KMS-11 (cell line): ENCODE results near the gene ALPI.

Experiments
- H2AFZ ChIP-seq: fragments of 200-600 bp; sonication (generic); 2 replicates; pipeline ENCODE4 v1.6.1; 2016; ENCODE audit warnings: antibody characterized with exemption, mixed run types, low read depth
- H3K27ac ChIP-seq: fragments of 200-600 bp; sonication (generic); 2 replicates; pipeline ENCODE4 v1.6.1; 2016; ENCODE audit warnings: mild to moderate bottlenecking, mixed run types
- H3K27me3 ChIP-seq: fragments of 200-600 bp; sonication (generic); 2 replicates; pipeline ENCODE4 v1.6.1; 2017; ENCODE audit warnings: mild to moderate bottlenecking, low read depth, mixed run types, moderate library complexity; ENCODE audit not compliant: insufficient read depth
- H3K36me3 ChIP-seq: fragments of 200-600 bp; sonication (generic); 2 replicates; pipeline ENCODE4 v1.6.1; 2017; ENCODE audit warnings: mild to moderate bottlenecking, mixed run types; ENCODE audit not compliant: insufficient read depth
- H3K4me1 ChIP-seq: fragments of 200-600 bp; sonication (generic); 2 replicates; pipeline ENCODE4 v1.6.1; 2016; ENCODE audit warnings: mild to moderate bottlenecking, low read depth, mixed run types; ENCODE audit not compliant: poor library complexity, severe bottlenecking
- H3K4me2 ChIP-seq: fragments of 200-600 bp; sonication (generic); 2 replicates; pipeline ENCODE4 v1.7.0; 2016; ENCODE audit warnings: mild to moderate bottlenecking, mixed run types
- H3K4me3 ChIP-seq: fragments of 200-600 bp; sonication (generic); IDR thresholded peaks from 2 replicates; pipeline ENCODE4 v1.6.1; 2017; ENCODE audit warnings: low read depth, low read length, mixed read lengths; ENCODE audit not compliant: insufficient read depth
- H3K79me2 ChIP-seq: fragments of 200-600 bp; sonication (generic); 2 replicates; pipeline ENCODE4 v1.6.1; 2016; ENCODE audit warnings: low read depth, mixed run types; ENCODE audit not compliant: insufficient read depth
- H3K9ac ChIP-seq: fragments of 200-600 bp; sonication (generic); 2 replicates; pipeline ENCODE4 v1.6.1; 2016; ENCODE audit warnings: mild to moderate bottlenecking, mixed run types
- H4K20me1 ChIP-seq: fragments of 200-600 bp; sonication (generic); 2 replicates; pipeline ENCODE4 v1.6.1; 2016; ENCODE audit warnings: mild to moderate bottlenecking, mixed run types; ENCODE audit not compliant: insufficient read depth
- TF ChIP-seq, protein P1 (sequence below): fragments of 200-600 bp; sonication (generic); conservative IDR thresholded peaks from 2 replicates; pipeline ENCODE4 v1.6.1; 2017; ENCODE audit warnings: low read depth, mild to moderate bottlenecking, antibody characterized with exemption, low read length, moderate library complexity, mixed read lengths

Gene ALPI

DNA sequence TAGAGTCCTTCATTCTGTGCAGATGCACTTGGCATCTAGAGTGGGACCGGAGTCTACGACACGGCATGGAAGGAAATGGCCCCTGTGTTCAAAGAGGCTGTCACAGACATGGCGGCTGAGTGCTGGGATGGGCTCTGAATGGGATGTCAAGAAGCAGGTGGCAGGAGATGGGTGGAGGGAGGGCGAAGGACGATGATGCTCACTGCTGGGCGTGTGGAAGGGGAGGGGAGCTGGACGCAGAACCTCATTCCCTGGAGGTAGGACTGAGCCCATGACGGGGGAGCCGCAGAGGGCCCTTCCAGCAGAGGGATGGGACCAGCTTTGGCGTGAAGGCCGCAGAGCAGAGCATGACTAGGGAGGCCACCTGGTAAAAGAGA lies 18.8 kb upstream of the ALPI start:
- H3K4me3 ChIP-seq, result no peak overlapping the region
- TF ChIP-seq, protein P1, sequence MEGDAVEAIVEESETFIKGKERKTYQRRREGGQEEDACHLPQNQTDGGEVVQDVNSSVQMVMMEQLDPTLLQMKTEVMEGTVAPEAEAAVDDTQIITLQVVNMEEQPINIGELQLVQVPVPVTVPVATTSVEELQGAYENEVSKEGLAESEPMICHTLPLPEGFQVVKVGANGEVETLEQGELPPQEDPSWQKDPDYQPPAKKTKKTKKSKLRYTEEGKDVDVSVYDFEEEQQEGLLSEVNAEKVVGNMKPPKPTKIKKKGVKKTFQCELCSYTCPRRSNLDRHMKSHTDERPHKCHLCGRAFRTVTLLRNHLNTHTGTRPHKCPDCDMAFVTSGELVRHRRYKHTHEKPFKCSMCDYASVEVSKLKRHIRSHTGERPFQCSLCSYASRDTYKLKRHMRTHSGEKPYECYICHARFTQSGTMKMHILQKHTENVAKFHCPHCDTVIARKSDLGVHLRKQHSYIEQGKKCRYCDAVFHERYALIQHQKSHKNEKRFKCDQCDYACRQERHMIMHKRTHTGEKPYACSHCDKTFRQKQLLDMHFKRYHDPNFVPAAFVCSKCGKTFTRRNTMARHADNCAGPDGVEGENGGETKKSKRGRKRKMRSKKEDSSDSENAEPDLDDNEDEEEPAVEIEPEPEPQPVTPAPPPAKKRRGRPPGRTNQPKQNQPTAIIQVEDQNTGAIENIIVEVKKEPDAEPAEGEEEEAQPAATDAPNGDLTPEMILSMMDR, result no peak
- no peaks in the 10 kb centered on the region for H3K27me3 ChIP-seq
- H2AFZ ChIP-seq, result no peak overlapping the region
- H3K36me3 ChIP-seq, result no peaks in the 10 kb centered on the region
- no peaks in the 10 kb centered on the region for H3K4me1 ChIP-seq
- no peak overlapping the region for H3K4me2 ChIP-seq
- no peaks in the 10 kb centered on the region for H3K79me2 ChIP-seq
- H3K9ac ChIP-seq, result no peak overlapping the region
- no peak overlapping the region for H3K27ac ChIP-seq
- H4K20me1 ChIP-seq, result no peaks in the 10 kb centered on the region

DNA sequence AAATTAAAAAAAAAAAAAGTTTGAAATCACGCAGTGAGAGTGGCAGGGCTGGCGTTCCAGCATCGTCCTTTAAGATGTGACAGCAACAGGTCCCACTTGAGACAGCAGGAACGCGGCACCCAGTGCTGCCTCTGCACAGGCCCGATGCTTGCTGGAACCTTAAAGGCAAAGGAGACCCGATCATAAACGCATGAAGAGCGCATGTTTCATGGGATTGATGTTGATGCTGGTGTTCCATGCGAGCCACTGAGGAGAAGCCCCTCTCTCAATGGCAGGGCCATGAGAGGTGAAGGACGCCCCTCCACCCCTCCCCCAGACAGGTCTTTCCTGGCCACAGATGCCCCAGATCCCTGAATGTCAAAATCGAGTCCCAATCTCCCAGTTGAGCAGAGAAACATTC lies 17.9 kb upstream of the ALPI start:
- no peaks in the 10 kb centered on the region for H3K79me2 ChIP-seq
- H3K4me1 ChIP-seq, result no peaks in the 10 kb centered on the region
- no peak overlapping the region for H3K9ac ChIP-seq
- H3K27me3 ChIP-seq, result no peaks in the 10 kb centered on the region
- no peaks in the 10 kb centered on the region for H3K36me3 ChIP-seq
- H3K4me2 ChIP-seq, result no peak overlapping the region
- TF ChIP-seq, protein P1, result no peak
- no peaks in the 10 kb centered on the region for H4K20me1 ChIP-seq
- H3K4me3 ChIP-seq, result no peak overlapping the region
- no peak overlapping the region for H2AFZ ChIP-seq
- no peak overlapping the region for H3K27ac ChIP-seq

DNA sequence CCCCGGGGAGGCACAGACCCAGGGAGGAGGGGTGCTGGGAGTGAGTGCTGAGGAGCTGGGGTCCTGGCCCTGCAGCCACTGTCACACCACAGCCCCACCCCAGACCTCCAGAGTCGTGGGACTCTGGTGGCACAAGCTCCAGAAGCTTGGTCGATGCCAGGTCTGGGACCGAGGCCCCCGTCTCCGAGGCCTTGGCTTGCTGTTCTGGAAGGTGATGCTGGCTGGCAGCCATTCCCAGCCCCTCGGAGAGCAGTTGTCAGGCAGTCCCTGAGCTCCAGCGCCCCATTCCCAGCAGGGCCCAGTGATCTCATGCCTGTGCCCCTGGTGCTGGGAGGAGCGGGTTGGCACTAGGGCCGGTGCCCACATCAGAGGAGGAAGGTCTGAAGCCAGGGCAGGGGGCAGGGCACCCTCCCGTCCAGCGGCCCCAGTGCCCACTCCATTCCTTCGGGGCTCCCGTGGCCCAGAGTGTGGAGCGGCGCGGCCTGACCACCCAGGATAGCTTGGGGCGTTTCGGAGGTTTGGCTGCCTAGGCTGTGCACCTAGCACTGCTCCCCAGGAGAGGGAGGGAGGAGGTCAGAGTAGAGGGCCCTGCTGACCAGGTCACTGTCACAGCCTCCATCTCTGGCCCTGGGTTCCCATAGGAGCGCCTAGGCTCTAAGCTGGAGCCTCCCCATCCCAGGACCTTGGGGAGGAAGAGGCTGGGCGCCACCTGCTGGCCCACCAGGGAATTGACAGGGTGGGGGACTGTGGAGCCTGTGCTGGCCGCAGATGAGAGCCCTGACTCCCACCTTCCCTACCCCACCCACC lies 16.8 kb upstream of the ALPI start:
- Histone ChIP-seq H3K27ac (no peak overlapping the region), H2AFZ (no peak overlapping the region), H3K4me1 (no peaks in the 10 kb centered on the region), H3K27me3 (no peaks in the 10 kb centered on the region), H3K9ac (no peak overlapping the region), H3K79me2 (no peaks in the 10 kb centered on the region), H3K4me2 (no peak overlapping the region), H4K20me1 (no peaks in the 10 kb centered on the region), H3K36me3 (no peaks in the 10 kb centered on the region), H3K4me3 (no peak overlapping the region)
- TF ChIP-seq, protein P1, result peak; percentile 56

DNA sequence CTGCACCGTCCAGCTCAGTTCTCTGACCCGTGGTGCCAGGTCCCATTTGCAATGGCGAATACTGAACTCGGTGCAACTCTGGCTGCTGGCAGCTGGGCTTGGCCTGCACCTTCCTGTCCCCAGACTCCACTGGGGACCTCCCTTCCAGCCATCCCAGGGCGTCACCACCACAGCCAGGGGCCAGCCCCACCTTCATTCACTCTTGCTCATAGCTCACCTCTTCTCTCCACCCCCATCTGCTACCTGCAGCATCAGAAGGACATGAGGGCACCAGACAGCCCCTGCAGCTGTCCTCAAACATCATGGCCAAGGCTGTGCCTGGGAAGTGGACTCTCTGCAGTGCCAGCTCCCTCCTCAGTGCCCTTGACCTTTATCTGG lies 16.2 kb upstream of the ALPI start:
- TF ChIP-seq, protein P1, result peak; percentile 45
- Histone ChIP-seq H3K27ac (no peak overlapping the region), H3K36me3 (no peaks in the 10 kb centered on the region), H2AFZ (peak overlapping the region; percentile 44; the same call in 1 of the 2 replicates), H3K4me3 (no peak overlapping the region), H4K20me1 (no peaks in the 10 kb centered on the region), H3K27me3 (no peaks in the 10 kb centered on the region), H3K4me1 (no peaks in the 10 kb centered on the region), H3K79me2 (no peaks in the 10 kb centered on the region), H3K9ac (no peak overlapping the region), H3K4me2 (no peak overlapping the region)
